ENCODE data around the gene GAREM1.

GRCh38 chr18:32264401-32264800 is 206.3 kb downstream of the GAREM1 start:
- TF ChIP-seq FOXP2 (optimal IDR thresholded peaks at IDR 0.05; ENCODE audit: control extremely low read depth, extremely low read length, insufficient read depth) (no peak), EZH2 (IDR thresholded peaks at IDR 0.05) (no peak)

Measured in SK-N-MC (cell line).